ENCODE data around the gene RALGDS.
"Not testable (repeated sequence)": the region's sequence is repeated elsewhere in the genome, so short reads cannot be mapped to it uniquely, and the experiment has no call there.

The RALGDS gene

DNA sequence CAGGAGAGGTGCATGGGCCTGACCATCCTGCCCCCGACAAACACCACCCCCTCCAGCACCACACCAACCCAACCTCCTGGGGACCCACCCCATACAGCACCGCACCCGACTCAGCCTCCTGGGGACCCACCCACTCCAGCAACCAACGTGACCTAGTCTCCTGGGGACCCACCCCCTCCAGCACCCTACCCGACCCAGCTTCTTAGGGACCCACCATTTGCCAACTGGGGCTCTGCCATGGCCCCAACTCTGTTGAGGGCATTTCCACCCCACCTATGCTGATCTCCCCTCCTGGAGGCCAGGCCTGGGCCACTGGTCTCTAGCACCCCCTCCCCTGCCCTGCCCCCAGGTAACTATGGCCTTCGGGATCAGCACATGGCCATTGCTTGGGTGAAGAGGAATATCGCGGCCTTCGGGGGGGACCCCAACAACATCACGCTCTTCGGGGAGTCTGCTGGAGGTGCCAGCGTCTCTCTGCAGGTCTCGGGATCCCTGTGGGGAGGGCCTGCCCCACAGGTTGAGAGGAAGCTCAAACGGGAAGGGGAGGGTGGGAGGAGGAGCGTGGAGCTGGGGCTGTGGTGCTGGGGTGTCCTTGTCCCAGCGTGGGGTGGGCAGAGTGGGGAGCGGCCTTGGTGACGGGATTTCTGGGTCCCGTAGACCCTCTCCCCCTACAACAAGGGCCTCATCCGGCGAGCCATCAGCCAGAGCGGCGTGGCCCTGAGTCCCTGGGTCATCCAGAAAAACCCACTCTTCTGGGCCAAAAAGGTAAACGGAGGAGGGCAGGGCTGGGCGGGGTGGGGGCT lies 54.7 kb downstream of the RALGDS start:
- no peak for DNase-seq

DNA sequence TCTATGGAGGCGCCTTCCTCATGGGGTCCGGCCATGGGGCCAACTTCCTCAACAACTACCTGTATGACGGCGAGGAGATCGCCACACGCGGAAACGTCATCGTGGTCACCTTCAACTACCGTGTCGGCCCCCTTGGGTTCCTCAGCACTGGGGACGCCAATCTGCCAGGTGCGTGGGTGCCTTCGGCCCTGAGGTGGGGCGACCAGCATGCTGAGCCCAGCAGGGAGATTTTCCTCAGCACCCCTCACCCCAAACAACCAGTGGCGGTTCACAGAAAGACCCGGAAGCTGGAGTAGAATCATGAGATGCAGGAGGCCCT lies 56.0 kb downstream of the RALGDS start:
- no peak for DNase-seq

DNA sequence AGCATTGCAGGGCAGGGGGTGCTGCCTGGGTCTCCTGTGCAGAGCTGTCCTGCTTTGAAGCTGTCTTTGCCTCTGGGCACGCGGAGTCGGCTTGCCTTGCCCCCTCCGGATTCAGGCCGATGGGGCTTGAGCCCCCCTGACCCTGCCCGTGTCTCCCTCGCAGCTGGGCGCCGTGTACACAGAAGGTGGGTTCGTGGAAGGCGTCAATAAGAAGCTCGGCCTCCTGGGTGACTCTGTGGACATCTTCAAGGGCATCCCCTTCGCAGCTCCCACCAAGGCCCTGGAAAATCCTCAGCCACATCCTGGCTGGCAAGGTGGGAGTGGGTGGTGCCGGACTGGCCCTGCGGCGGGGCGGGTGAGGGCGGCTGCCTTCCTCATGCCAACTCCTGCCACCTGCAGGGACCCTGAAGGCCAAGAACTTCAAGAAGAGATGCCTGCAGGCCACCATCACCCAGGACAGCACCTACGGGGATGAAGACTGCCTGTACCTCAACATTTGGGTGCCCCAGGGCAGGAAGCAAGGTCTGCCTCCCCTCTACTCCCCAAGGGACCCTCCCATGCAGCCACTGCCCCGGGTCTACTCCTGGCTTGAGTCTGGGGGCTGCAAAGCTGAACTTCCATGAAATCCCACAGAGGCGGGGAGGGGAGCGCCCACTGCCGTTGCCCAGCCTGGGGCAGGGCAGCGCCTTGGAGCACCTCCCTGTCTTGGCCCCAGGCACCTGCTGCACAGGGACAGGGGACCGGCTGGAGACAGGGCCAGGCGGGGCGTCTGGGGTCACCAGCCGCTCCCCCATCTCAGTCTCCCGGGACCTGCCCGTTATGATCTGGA lies 56.6 kb downstream of the RALGDS start:
- DNase-seq, result no peak

DNA sequence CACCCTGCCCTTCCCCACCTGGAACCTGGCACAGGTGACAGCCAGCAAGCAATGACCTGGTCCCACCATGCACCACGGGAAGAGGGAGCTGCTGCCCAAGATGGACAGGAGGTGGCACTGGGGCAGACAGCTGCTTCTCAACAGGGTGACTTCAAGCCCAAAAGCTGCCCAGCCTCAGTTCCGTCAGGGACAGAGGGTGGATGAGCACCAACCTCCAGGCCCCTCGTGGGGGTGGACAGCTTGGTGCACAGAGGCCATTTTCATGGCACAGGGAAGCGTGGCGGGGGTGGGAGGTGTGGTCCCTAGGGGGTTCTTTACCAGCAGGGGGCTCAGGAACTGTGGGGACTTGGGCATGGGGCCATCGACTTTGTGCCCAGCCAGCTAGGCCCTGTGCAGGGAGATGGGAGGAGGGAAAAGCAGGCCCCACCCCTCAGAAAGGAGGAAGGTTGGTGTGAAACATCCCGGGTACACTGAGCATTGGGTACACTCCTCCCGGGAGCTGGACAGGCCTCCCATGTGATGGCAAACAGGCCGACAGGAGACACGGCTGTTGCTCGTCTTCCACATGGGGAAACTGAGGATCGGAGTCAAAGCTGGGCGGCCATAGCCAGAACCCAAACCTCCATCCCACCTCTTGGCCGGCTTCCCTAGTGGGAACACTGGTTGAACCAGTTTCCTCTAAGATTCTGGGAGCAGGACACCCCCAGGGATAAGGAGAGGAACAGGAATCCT lies 57.4 kb downstream of the RALGDS start:
- DNase-seq, result no peak

DNA sequence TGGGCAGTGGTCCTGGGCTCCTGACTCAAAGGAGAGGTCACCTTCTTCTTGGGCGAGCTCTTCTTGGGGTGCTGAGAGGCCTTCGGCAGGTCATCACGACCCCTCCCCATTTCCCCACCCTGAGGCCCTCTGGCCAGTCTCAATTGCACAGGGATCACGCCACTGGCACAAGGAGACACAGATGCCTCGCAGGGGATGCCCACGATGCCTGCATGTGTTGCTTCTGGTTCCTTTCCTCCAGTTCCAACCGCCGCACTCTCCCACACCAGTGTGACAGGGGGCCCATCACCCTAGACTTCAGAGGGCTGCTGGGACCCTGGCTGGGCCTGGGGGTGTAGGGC lies 57.9 kb downstream of the RALGDS start:
- no peak for DNase-seq

DNA sequence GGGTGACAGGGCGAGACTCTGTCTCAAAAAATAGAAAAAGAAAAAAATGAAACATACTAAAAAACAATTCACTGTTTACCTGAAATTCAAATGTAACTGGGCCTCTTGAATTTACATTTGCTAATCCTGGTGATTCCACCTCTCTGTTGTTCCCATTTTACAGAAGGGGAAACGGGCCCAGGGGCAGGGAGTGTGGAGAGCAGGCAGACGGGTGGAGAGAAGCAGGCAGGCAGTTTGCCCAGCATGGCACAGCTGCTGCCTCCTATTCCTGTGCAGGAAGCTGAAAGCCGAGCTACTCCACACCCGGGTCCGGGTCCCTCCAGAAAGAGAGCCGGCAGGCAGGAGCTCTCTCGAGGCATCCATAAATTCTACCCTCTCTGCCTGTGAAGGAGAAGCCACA lies 58.5 kb downstream of the RALGDS start:
- not testable (repeated sequence) for DNase-seq

DNA sequence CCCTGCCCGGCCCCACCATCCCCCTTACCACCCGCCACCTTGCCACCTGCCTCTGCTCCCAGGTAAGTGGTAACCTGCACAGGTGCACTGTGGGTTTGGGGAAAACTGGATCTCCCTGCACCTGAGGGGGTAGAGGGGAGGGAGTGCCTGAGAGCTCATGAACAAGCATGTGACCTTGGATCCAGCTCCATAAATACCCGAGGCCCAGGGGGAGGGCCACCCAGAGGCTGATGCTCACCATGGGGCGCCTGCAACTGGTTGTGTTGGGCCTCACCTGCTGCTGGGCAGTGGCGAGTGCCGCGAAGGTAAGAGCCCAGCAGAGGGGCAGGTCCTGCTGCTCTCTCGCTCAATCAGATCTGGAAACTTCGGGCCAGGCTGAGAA lies 59.3 kb downstream of the RALGDS start, which contains the start of gene CEL:
Gene CEL (plus strand): TSS at position 218 of the 382 bp plus-strand sequence. CDS start 22 bp downstream, at position 240.
- not testable (repeated sequence) for DNase-seq

DNA sequence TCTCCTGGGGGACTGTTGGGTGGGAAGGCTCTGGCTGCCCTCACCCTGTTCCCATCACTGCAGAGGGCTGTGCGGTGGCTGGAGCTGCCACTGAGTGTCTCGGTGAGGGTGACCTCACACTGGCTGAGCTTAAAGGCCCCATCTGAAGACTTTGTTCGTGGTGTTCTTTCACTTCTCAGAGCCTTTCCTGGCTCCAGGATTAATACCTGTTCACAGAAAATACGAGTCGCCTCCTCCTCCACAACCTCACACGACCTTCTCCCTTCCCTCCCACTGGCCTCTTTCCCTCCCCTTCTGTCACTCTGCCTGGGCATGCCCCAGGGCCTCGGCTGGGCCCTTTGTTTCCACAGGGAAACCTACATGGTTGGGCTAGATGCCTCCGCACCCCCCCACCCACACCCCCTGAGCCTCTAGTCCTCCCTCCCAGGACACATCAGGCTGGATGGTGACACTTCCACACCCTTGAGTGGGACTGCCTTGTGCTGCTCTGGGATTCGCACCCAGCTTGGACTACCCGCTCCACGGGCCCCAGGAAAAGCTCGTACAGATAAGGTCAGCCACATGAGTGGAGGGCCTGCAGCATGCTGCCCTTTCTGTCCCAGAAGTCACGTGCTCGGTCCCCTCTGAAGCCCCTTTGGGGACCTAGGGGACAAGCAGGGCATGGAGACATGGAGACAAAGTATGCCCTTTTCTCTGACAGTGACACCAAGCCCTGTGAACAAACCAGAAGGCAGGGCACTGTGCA lies 59.8 kb downstream of the RALGDS start:
- DNase-seq, result not testable (repeated sequence)

DNA sequence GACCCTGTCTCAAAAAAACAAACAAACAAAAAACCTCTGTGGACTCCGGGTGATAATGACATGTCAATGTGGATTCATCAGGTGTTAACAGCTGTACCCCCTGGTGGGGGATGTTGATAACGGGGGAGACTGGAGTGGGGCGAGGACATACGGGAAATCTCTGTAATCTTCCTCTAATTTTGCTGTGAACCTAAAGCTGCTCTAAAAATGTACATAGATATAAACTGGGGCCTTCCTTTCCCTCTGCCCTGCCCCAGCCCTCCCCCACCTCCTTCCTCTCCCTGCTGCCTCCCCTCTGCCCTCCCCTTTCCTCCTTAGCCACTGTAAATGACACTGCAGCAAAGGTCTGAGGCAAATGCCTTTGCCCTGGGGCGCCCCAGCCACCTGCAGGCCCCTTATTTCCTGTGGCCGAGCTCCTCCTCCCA lies 60.6 kb downstream of the RALGDS start:
- peak in 1 of 5 donors; percentile 36 for DNase-seq

DNA sequence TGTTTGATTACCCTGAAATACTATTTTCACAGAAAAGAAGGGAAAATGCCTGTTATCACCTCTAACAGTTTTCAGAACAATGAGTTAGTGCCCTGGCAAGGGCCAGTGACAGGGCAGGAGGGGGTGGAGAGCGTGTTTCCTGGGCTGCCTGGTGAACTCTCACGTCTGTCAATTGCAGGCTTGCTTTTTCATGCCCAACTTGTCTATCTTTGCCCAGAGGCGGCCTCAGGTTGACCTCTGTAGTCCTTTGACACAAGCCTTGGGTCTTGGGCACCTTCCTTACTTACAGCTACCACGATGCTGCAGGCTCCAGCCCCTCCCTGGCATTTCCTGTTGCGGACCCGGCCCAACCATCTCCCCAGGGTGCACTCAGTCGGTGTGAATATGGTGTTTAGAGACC lies 61.4 kb downstream of the RALGDS start:
- peak in 1 of 5 donors; percentile 42 for DNase-seq

DNA sequence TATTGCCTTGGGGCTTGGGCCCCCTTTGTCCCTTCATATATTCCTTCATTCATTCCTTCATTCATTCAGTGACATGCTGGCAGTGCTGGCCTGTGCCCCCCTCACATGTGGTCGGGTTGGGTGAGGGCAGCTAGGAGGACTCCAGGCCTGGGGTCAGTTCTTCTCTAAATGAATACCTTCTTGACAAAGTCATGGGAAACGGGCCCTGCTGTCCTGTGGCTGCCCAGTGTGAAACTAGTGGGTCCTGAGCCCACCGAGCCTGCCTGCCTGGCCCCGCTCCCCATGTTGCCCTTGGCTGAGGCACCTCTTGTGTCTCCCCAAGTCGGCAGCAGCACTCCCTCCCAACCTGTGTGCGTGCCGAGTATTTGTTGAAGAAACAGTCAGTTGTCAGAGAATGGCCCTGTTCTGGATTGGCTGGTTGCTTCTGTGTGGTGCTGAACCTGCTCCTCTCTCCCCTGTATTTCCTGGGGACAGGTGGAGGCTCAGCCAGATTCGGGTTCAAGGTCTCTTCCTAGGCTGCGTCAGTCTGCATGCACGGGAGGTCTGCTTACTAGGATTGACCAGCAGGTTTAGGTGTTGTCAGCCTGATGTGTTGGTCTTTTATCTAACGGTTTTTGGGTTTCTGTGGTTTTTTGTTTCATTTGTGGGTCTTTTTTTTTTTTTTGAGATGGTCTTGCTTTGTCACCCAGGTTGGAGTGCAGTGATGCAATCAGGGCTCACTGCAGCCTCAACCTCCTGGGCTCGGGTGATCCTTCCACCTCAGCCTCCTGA lies 62.3 kb downstream of the RALGDS start:
- peak in 1 of 5 donors; percentile 76 for DNase-seq

DNA sequence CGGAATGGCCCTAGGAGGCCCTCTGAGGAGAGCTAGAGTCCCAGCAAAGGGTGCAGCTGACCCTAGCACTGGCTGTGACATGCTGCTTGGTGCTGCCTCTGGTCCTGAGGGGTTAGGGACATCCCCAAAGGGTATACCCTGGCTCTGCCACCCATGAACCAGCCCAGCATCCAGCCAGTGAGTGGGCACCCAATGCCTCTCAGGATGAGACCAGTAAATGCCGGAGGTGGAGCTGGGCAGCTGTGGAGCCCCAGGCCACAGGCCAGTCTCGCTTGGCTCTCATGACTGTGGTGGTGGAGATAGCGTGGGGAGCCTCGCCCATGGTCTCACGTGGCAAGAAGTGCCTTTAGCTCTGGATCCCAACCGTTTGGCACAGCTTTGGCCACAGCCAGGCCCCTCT lies 63.0 kb downstream of the RALGDS start:
- no peak for DNase-seq

DNA sequence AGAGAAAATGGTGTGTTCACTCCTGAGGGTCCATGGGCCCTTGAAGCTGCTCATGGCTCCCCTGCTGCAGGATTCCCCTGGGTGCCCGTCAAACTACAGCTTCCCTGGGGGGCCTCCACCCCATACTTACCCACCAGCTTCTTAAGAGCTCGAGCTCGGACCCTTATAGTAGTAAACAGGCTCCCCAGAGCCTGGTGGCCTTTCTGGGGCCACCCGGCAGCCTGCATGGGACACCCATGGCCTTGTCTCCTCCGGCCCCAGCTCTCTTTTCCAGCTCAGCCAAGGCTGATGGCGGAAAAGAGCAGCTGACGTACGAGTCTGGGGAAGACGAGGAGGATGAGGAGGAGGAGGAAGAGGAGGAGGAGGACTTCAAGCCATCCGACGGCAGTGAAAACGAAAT lies 63.5 kb downstream of the RALGDS start:
- no peak for DNase-seq

DNA sequence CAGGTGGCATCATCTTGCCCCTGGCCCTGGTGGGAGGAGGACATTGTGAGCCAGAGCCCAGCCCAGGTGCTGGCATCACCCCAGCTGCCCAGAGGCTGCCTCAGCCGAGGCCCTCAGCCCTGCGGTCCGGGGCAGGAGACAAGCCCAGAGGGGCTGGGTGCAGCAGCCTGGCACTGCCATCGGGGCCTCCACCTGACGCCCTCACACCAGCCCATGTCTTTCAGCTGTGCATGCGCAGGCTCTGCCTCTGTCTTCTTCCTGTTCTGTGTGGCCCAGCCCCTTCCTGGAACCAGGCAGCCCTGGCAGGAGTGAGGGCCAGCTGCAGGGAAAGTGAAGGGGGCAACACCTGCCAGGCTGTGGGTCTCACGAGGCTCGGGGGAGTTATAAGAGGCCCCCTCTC lies 64.0 kb downstream of the RALGDS start:
- DNase-seq, result peak in 1 of 5 donors; percentile 73

DNA sequence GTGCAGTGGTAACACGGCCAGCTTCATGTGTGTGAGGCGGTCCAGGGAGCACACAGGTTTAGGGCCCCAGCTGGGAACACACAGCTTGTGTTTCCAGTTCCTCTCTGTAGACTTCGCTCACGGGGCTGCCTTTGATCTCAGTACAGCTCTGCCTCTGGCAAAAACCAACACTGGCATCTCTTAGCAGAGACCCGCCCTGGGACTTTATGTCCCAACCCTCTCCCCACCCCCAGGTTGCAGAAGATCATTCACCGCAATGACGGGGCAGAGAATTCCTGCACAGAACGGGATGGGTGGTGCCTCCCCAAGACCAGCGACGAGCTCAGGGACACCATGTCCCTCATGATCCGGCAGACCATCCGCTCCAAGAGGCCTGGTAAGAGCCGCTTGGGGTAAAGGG lies 64.5 kb downstream of the RALGDS start:
- DNase-seq, result no peak

DNA sequence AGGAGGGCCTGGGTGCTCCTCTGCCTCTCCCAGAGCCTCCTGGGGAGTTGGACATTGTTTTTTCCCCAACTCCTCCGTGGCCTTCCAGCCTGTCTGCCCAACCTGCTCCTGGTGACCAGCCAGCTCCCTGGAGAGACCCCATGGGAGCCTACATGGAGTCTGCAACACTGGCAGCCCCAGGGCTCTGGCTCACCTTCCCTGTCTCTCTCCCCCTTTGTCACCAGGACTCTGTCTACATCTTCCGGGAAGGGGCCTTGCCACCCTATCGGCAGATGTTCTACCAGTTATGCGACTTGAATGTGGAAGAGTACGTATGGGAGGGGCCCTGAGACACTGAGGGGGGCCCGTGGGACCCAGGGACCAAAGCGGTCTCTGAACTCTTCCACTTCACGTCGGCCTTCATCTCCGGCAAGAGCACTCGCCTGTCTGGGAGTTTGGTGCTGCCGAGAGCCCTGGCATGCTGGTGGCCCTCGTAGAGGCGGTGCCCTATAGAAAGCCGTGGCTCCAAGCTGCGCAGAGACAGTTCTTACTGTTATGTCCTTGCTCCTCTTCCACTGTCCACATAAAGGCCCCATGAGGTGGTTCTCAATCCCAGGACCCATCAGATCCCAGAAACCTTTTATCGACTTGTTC lies 65.1 kb downstream of the RALGDS start:
- DNase-seq, result no peak

DNA sequence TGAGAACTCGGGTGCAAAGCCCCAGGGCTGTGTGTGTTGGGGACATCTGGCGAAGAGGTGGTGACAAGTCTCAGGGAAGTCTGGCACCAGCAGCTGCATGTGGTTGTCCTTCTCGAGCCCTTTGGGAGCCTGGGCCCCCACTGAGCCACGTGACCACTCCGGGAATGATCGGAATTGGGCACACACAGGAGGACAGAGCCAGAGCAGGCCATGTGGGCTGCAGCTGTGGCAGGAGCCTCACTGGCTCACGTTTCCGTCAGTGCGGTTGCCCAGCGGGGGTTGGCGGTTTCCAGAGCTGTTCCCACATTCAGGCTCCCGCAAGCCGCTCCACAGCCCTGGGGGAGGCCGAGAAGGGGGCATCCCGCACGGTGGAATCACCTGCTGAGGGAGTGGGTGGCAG lies 66.1 kb downstream of the RALGDS start:
- no peak for DNase-seq

DNA sequence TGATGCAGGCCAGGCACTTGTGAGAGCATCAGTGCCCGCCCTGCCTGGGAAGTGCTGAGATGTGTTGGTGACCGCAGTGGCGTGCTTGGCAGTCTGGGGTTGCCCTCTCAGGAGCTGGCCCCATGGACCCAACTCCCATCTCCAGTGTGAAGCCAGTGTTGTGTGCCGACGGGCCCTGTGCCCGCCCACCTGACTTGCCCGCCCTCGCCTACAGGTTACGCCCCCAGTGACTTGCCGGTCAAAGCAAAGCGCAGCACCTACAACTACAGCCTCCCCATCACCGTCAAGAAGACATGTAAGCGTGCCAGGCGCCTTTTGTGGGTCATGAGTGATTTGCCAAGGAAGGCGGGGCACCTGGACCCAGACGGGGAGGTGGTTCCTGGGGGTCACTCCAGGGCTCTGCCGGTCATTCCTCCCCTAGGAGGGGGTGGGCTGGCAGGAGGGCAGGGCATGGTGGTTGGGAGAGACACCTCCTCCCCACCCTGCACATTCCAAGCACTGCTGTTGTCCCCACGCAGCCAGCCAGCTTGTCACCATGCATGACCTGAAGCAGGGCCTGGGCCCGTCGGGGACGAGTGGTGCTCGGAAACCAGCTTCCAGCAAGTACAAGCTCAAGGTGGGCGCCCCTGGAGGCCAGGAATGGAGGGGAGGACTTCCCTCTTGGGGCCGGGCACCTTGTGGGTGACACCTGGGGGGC lies 66.7 kb downstream of the RALGDS start:
- DNase-seq, result no peak

DNA sequence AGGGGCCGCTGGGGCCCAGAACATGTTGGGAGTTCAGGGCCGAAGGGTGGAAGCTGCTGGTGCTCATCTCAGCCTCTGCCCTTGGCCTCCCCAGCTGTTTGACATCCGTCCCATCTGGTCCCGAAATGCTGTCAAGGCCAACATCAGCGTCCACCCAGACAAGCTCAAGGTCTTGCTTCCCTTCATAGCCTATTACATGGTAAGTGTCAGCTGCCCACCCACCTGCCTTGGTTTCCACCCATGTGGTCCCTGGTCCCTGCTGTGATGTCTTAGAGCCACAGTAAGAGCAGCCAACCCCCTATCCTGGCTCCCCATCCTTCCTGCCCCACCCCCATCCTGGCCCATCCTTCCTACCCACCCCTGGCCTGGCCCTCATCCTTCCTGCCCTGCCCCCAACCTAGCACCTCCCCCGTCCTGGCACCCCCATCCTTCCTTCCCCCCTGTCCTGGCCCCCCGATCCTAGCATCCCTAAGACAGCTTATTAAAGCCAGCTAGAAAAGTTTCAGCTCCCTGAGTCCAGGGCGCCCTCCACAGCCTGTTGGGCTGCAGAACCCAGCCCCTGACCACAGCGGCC lies 69.0 kb downstream of the RALGDS start:
- no peak for DNase-seq

DNA sequence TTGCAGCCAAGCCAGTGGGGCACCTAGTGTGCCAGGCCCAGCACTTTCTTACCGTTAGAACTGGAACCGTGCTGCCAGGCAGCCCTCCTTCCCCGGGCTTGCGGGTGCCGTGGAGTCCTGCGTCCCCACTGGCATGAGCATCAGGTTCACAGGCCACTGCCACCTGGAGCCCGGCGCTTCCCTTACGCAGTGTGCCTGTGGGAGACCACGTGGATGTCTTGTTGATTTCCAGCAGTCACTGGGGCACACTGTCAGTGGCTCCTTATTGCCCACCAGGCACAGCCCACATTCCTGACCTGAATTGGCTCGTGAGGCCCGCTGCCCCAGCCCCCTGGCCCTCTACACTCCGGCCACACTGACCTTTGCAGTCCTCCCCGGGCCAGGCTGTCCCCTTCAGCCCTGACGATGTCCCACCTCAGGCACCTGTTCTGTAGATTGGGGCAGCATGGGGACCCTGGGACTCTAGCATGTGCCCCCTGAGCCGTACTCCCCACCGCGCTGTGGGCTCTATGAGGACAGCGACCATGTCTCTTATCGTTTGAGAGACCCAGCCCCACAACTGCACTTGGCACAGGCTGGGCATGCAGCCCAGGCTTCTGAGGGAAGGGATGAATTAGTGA lies 69.6 kb downstream of the RALGDS start:
- no peak for DNase-seq

All from T-helper 1 cell (primary cell).